Measurements from ENCODE around the gene CDH4. TPM values are rescaled to one million over a fixed set of nuclear protein-coding genes. Genes with fewer than 3 reads are reported as not detected.

CDH4 gene
- total and polyA plus RNA-seq, 2 of the 8 experiments (the other 6 are each of a cell fraction or from before 2014, with no cell fraction given): 4.3 to 7.9 TPM

DNA sequence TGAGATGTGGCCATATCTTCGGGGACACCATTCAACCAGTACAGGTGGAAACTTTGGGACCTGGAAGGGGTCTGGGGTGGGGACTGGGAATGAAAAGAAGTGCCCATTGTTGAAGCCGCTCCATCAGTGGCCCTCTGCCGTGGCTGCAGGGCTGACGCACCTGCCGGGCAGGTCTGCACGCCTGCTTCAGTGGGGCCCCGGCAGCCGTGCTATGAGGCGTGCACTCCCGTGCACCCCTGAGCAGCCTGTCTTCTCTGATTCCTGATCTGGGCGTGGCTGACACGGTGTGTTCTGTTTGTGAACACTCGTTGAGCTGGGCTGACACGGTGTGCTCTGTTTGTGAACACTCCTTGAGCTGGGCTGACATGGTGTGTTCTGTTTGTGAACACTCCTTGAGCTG lies 657.8 kb downstream of the CDH4 start (continued):
- TF ChIP-seq, protein P1, sequence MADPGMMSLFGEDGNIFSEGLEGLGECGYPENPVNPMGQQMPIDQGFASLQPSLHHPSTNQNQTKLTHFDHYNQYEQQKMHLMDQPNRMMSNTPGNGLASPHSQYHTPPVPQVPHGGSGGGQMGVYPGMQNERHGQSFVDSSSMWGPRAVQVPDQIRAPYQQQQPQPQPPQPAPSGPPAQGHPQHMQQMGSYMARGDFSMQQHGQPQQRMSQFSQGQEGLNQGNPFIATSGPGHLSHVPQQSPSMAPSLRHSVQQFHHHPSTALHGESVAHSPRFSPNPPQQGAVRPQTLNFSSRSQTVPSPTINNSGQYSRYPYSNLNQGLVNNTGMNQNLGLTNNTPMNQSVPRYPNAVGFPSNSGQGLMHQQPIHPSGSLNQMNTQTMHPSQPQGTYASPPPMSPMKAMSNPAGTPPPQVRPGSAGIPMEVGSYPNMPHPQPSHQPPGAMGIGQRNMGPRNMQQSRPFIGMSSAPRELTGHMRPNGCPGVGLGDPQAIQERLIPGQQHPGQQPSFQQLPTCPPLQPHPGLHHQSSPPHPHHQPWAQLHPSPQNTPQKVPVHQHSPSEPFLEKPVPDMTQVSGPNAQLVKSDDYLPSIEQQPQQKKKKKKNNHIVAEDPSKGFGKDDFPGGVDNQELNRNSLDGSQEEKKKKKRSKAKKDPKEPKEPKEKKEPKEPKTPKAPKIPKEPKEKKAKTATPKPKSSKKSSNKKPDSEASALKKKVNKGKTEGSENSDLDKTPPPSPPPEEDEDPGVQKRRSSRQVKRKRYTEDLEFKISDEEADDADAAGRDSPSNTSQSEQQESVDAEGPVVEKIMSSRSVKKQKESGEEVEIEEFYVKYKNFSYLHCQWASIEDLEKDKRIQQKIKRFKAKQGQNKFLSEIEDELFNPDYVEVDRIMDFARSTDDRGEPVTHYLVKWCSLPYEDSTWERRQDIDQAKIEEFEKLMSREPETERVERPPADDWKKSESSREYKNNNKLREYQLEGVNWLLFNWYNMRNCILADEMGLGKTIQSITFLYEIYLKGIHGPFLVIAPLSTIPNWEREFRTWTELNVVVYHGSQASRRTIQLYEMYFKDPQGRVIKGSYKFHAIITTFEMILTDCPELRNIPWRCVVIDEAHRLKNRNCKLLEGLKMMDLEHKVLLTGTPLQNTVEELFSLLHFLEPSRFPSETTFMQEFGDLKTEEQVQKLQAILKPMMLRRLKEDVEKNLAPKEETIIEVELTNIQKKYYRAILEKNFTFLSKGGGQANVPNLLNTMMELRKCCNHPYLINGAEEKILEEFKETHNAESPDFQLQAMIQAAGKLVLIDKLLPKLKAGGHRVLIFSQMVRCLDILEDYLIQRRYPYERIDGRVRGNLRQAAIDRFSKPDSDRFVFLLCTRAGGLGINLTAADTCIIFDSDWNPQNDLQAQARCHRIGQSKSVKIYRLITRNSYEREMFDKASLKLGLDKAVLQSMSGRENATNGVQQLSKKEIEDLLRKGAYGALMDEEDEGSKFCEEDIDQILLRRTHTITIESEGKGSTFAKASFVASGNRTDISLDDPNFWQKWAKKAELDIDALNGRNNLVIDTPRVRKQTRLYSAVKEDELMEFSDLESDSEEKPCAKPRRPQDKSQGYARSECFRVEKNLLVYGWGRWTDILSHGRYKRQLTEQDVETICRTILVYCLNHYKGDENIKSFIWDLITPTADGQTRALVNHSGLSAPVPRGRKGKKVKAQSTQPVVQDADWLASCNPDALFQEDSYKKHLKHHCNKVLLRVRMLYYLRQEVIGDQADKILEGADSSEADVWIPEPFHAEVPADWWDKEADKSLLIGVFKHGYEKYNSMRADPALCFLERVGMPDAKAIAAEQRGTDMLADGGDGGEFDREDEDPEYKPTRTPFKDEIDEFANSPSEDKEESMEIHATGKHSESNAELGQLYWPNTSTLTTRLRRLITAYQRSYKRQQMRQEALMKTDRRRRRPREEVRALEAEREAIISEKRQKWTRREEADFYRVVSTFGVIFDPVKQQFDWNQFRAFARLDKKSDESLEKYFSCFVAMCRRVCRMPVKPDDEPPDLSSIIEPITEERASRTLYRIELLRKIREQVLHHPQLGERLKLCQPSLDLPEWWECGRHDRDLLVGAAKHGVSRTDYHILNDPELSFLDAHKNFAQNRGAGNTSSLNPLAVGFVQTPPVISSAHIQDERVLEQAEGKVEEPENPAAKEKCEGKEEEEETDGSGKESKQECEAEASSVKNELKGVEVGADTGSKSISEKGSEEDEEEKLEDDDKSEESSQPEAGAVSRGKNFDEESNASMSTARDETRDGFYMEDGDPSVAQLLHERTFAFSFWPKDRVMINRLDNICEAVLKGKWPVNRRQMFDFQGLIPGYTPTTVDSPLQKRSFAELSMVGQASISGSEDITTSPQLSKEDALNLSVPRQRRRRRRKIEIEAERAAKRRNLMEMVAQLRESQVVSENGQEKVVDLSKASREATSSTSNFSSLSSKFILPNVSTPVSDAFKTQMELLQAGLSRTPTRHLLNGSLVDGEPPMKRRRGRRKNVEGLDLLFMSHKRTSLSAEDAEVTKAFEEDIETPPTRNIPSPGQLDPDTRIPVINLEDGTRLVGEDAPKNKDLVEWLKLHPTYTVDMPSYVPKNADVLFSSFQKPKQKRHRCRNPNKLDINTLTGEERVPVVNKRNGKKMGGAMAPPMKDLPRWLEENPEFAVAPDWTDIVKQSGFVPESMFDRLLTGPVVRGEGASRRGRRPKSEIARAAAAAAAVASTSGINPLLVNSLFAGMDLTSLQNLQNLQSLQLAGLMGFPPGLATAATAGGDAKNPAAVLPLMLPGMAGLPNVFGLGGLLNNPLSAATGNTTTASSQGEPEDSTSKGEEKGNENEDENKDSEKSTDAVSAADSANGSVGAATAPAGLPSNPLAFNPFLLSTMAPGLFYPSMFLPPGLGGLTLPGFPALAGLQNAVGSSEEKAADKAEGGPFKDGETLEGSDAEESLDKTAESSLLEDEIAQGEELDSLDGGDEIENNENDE (IDR thresholded peaks at IDR 0.05; ENCODE audit: insufficient replicate concordance, low read length): no peak

Measured in H1 (cell line).